ENCODE data around the gene ITPR3. TPM values are rescaled to one million over a fixed set of nuclear protein-coding genes. Genes with fewer than 3 reads are reported as not detected.
"Not testable (repeated sequence)": the region's sequence is repeated elsewhere in the genome, so short reads cannot be mapped to it uniquely, and the experiment has no call there.

The ITPR3 gene
- total and polyA plus RNA-seq, 8 donors: 70.8 to 147 (median 94.4) TPM

DNA sequence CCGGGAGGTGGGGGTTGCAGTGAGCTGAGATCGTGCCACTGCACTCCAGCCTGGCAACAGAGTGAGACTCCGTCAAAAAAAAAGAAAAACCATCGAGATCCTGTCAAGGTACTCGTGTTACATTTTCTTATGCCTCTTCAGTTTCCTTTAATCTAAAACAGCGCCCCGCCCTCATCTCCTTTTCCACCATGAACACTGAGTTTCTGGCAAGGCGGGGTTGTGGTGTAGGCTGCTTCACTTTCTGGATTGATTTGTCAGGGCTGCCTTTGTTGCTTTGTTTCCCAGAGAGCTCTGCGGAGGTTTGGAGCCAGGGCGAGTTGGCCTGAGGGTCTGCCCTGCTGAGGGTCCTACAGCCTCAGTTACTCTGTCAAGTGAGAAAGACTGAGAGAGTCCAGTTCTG lies 8.9 kb downstream of the ITPR3 start:
- TF ChIP-seq, protein P1, sequence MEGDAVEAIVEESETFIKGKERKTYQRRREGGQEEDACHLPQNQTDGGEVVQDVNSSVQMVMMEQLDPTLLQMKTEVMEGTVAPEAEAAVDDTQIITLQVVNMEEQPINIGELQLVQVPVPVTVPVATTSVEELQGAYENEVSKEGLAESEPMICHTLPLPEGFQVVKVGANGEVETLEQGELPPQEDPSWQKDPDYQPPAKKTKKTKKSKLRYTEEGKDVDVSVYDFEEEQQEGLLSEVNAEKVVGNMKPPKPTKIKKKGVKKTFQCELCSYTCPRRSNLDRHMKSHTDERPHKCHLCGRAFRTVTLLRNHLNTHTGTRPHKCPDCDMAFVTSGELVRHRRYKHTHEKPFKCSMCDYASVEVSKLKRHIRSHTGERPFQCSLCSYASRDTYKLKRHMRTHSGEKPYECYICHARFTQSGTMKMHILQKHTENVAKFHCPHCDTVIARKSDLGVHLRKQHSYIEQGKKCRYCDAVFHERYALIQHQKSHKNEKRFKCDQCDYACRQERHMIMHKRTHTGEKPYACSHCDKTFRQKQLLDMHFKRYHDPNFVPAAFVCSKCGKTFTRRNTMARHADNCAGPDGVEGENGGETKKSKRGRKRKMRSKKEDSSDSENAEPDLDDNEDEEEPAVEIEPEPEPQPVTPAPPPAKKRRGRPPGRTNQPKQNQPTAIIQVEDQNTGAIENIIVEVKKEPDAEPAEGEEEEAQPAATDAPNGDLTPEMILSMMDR (IDR thresholded peaks at IDR 0.05): no peak
- Histone ChIP-seq H3K4me1 (peaks cover 19 to 50% of the 10 kb centered on the region in 2 donors), H3K36me3 (peaks cover 0 to 4% of the 10 kb centered on the region in 2 donors), H3K27ac (peak overlapping the region in 1 of 2 donors; percentile 65), H3K27me3 (peaks cover 0 to 24% of the 10 kb centered on the region in 2 donors), H3K9me3 (no peaks in the 10 kb centered on the region), H3K4me3 (no peak overlapping the region)
- peak in 1 of 4 donors; percentile 69 for DNase-seq
- peak; percentile 8 for ATAC-seq
- intact Hi-C loops (cut with DNase I): no loop called here

- H3K4me3 ChIP-seq; H3K36me3 ChIP-seq; intact Hi-C loops (cut with DNase I); ATAC-seq; H3K9me3 ChIP-seq: not testable (repeated sequence)
- Histone ChIP-seq H3K27me3 (peaks cover 0 to 29% of the 10 kb centered on the region in 2 donors), H3K4me1 (peaks cover 19 to 46% of the 10 kb centered on the region in 2 donors), H3K27ac (peak overlapping the region in 1 of 2 donors; percentile 7)
- DNase-seq: peak in 1 of 4 donors; percentile 49
Measured at GRCh38 chr6:33631521-33631920, 10.4 kb downstream of the ITPR3 start.

DNA sequence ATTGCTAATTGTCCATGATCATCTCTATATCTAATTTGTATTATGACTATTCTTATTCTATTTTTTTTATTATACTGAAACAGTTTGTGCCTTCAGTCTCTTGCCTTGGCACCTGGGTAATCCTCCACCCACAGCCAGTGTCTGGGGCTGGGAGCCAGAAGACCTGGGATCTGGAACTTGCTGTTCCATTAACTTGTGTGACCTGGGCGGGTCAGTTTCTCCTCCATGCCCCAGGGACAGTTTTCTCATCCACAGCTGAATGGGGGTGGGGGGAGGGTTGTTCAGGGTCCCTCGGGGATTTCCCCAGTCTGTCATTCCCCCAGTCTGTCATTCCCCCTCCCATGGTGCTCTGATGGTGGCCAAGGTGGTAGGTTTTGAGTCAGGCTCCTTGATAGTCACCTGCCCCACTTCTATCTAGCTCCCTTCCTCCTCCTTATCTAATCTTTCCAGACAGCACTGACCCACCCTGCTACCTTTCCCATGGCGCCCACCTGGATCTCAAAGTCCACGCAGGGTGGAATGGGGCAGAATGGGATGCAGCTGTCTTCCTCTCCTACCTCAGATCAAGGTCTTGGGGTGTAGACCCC lies 10.9 kb downstream of the ITPR3 start:
- H3K4me1 ChIP-seq: peaks cover 21 to 46% of the 10 kb centered on the region in 2 donors
- no peak overlapping the region for H3K4me3 ChIP-seq
- H3K36me3 ChIP-seq: no peaks in the 10 kb centered on the region
- DNase-seq (no peak), ATAC-seq (no peak)
- peak overlapping the region in 1 of 2 donors; percentile 50 for H3K27ac ChIP-seq
- peaks cover 0 to 29% of the 10 kb centered on the region in 2 donors for H3K27me3 ChIP-seq
- TF ChIP-seq, protein P1 (IDR thresholded peaks at IDR 0.05): no peak
- no peaks in the 10 kb centered on the region for H3K9me3 ChIP-seq
- intact Hi-C loops (cut with DNase I): no loop called here

GRCh38 chr6:33632558-33633039 lies 11.5 kb downstream of the ITPR3 start:
- Histone ChIP-seq H3K4me3 (peak overlapping the region in 1 of 2 donors; percentile 28), H3K27ac (peak overlapping the region in 1 of 2 donors; percentile 50), H3K9me3 (no peaks in the 10 kb centered on the region), H3K4me1 (peaks cover 22 to 49% of the 10 kb centered on the region in 2 donors), H3K27me3 (peaks cover 0 to 29% of the 10 kb centered on the region in 2 donors), H3K36me3 (no peaks in the 10 kb centered on the region)
- DNase-seq (peak in 1 of 4 donors; percentile 54), ATAC-seq (peak; percentile 32)
- intact Hi-C loops (cut with DNase I): no loop called here
- TF ChIP-seq, protein P1 (IDR thresholded peaks at IDR 0.05): peak; percentile 39 to 71

GRCh38 chr6:33633084-33633461 lies 12.0 kb downstream of the ITPR3 start:
- peaks cover 0 to 29% of the 10 kb centered on the region in 2 donors for H3K27me3 ChIP-seq
- peak overlapping the region; percentile 50 to 53 for H3K27ac ChIP-seq
- ATAC-seq (no peak), DNase-seq (no peak)
- H3K4me1 ChIP-seq: peaks cover 18 to 48% of the 10 kb centered on the region in 2 donors
- TF ChIP-seq, protein P1 (IDR thresholded peaks at IDR 0.05): no peak
- H3K9me3 ChIP-seq: no peaks in the 10 kb centered on the region
- H3K36me3 ChIP-seq: no peaks in the 10 kb centered on the region
- peak overlapping the region; percentile 19 to 28 for H3K4me3 ChIP-seq
- intact Hi-C loops (cut with DNase I): no loop called here

All from left lung (tissue), 10 donors.